GM18951 (cell line): ENCODE data around the gene PILRB.
"Not testable (repeated sequence)": the region's sequence is repeated elsewhere in the genome, so short reads cannot be mapped to it uniquely, and the experiment has no call there.

Experiments
- POLR2A ChIP-seq: IDR thresholded peaks from 4 replicates; pipeline ENCODE4 v1.6.1; 2011; ENCODE audit warnings: mild to moderate bottlenecking; ENCODE audit not compliant: insufficient read length, insufficient read depth; ENCODE audit errors: extremely low read depth
- in situ Hi-C: fragments of 300-500 bp; cut with MboI; formaldehyde crosslinking; loops from one replicate; pipeline ENCODE4 v1.12.0; 2022; ENCODE audit warnings: low sequenced_read_pairs, mixed read lengths, inconsistent platforms; ENCODE audit not compliant: unreplicated experiment

Gene PILRB

GRCh38 chr7:100376066-100376465, 18.1 kb downstream of the PILRB start:
- no peak for TF ChIP-seq POLR2A
- in situ Hi-C loops: no loop called here

GRCh38 chr7:100378114-100378755, 20.3 kb downstream of the PILRB start:
- in situ Hi-C loops: no loop called here
- no peak for TF ChIP-seq POLR2A

GRCh38 chr7:100380196-100380595, 22.3 kb downstream of the PILRB start:
- TF ChIP-seq POLR2A: no peak
- in situ Hi-C loops: no loop called here

GRCh38 chr7:100381531-100382233, 23.8 kb downstream of the PILRB start:
- in situ Hi-C loops: not testable (repeated sequence)

- in situ Hi-C loops: not testable (repeated sequence)
These were observed 24.4 kb downstream of the PILRB start for GRCh38 chr7:100382234-100382853.

GRCh38 chr7:100384628-100385294, 26.8 kb downstream of the PILRB start:
- no peak for TF ChIP-seq POLR2A
- in situ Hi-C loops: no loop called here

- no peak for TF ChIP-seq POLR2A
- in situ Hi-C loops: no loop called here
These were observed 29.0 kb downstream of the PILRB start for GRCh38 chr7:100386940-100387339.

- in situ Hi-C loops: no loop called here
These were observed 29.8 kb downstream of the PILRB start for GRCh38 chr7:100387695-100388094.

GRCh38 chr7:100389437-100390088, 31.6 kb downstream of the PILRB start:
- in situ Hi-C loops: no loop called here
- TF ChIP-seq POLR2A: no peak

More at GRCh38 chr7:100387695-100388094, 29.8 kb downstream of the PILRB start:
- no peak for TF ChIP-seq POLR2A

GRCh38 chr7:100390286-100391009, 32.5 kb downstream of the PILRB start:
- in situ Hi-C loops: no loop called here

GRCh38 chr7:100393233-100393905, 35.5 kb downstream of the PILRB start:
- no peak for TF ChIP-seq POLR2A
- in situ Hi-C loops: no loop called here

More at GRCh38 chr7:100390286-100391009, 32.5 kb downstream of the PILRB start:
- TF ChIP-seq POLR2A: no peak

GRCh38 chr7:100394077-100394476, 36.2 kb downstream of the PILRB start:
- in situ Hi-C loops: no loop called here

GRCh38 chr7:100396421-100396982, 38.6 kb downstream of the PILRB start:
- in situ Hi-C loops: no loop called here
- no peak for TF ChIP-seq POLR2A

More at GRCh38 chr7:100394077-100394476, 36.2 kb downstream of the PILRB start:
- no peak for TF ChIP-seq POLR2A
